GM12864 (cell line): ENCODE data around the gene GSAP.

Source experiments
- DNase-seq: peaks from one replicate; pipeline ENCODE4 v3.0.0-alpha.2; 2011; ENCODE audit warnings: low read depth
- H3K4me3 ChIP-seq: 2 replicates; pipeline ENCODE4 v1.5.1; 2011; ENCODE audit warnings: mild to moderate bottlenecking, low read depth, low read length, control low read depth
- TF ChIP-seq, protein P1 (sequence below): IDR thresholded peaks from 2 replicates; pipeline ENCODE4 v1.5.1; 2011; ENCODE audit warnings: low read depth, mild to moderate bottlenecking, moderate library complexity, low read length, control low read depth, inconsistent platforms; ENCODE audit errors: missing control alignments

The GSAP gene

DNA sequence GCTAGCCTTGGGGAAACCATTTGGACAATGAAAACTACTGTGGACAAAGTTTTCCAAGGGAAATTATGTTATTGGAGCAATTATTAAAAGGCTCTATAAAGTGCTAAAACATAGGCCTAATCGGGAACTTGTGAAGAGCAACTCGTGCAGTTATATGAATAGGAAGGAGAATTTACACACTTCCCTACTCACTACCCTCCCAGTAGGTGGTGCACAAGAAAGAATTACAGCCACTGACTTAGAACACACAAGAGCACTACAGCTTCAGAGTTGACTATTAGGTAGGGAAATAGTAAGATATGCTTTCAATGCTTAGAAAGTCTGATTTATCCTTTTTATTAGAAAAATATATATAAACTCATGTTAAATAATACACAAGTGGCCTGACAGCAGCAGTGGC is 47.2 kb downstream of the GSAP start:
- TF ChIP-seq, protein P1, sequence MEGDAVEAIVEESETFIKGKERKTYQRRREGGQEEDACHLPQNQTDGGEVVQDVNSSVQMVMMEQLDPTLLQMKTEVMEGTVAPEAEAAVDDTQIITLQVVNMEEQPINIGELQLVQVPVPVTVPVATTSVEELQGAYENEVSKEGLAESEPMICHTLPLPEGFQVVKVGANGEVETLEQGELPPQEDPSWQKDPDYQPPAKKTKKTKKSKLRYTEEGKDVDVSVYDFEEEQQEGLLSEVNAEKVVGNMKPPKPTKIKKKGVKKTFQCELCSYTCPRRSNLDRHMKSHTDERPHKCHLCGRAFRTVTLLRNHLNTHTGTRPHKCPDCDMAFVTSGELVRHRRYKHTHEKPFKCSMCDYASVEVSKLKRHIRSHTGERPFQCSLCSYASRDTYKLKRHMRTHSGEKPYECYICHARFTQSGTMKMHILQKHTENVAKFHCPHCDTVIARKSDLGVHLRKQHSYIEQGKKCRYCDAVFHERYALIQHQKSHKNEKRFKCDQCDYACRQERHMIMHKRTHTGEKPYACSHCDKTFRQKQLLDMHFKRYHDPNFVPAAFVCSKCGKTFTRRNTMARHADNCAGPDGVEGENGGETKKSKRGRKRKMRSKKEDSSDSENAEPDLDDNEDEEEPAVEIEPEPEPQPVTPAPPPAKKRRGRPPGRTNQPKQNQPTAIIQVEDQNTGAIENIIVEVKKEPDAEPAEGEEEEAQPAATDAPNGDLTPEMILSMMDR = no peak
- DNase-seq = no peak

DNA sequence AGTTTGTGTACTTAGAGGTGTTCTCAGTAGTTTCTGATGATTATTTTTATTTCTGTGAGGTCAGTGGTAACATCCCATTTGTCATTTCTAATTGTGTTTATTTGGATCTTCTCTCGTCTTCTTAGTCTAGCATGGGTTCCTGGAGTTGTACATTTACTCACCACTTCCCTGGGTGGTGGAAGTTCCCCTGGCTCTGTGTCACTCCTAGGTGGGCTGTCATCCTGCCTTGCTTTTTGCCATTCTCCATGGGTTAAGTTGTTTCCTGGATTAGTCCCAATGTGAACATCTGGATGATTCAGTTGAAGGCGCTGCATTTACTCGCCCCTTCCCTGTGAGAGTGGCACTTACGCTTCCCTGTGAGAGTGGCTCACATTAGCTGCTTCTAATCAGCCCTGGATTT is 48.2 kb downstream of the GSAP start:
- H3K4me3 ChIP-seq = no peak overlapping the region
- no peak for DNase-seq
- TF ChIP-seq, protein P1 = no peak

More for the DNA sequence above, 47.2 kb downstream of the GSAP start:
- no peak overlapping the region for H3K4me3 ChIP-seq

DNA sequence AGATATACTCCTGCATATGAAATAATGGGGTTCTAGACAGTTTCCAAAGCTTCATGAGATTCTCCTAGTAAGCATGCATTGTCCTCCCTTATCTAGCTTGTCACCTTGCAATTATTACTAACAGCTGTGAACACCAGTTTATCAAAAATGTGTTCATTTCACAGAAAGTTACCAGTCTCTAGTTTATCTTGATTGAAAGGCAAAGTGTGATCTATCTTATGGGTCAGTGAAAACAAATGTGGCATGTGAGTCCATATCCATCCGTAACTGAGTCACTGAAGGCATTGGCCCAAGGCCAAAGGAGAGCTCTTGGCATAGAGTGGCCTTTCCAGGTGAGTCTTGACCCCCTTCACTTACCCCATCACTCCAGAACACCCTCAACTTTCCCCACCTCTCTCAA is 53.2 kb downstream of the GSAP start:
- DNase-seq = no peak
- TF ChIP-seq, protein P1 = no peak
- no peak overlapping the region for H3K4me3 ChIP-seq

DNA sequence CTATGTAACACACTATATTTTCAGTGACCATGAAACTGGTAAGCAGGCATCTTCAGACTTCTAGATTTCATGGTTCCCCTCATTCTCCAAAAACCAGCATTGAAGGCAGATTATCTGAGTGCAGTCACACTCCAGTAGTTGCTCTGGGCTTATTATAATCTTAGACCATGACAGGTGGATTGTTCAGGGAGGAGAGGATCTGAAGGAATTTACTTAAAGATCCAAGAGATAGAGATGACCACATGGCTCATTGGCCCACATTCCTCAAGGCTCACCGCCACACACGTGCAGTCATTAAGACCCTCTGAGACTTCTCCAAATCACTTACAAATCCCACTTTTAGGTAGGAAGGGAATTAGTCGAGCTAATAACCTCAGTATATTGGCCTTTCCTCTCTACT is 55.2 kb downstream of the GSAP start:
- TF ChIP-seq, protein P1 = no peak
- H3K4me3 ChIP-seq = no peak overlapping the region
- DNase-seq = no peak

DNA sequence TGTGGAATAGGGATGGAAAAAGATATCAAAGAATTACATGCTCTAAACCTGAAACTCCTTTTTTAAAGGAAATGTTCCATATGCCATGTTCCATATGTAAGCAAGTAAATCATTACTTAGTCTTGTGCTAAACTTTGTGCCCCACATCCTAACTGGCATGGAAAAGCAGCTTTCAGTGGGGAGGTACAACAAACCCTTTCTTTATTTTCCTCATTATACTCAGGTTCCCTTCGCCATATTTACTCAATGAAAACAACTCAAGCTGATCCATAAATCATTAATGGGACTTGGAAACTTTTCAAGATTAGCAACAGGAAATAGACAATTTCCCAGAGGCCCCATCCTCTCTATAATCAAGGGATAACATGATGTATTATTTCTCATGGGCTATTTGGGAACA is 56.0 kb downstream of the GSAP start:
- DNase-seq = no peak
- no peak overlapping the region for H3K4me3 ChIP-seq
- TF ChIP-seq, protein P1 = no peak

DNA sequence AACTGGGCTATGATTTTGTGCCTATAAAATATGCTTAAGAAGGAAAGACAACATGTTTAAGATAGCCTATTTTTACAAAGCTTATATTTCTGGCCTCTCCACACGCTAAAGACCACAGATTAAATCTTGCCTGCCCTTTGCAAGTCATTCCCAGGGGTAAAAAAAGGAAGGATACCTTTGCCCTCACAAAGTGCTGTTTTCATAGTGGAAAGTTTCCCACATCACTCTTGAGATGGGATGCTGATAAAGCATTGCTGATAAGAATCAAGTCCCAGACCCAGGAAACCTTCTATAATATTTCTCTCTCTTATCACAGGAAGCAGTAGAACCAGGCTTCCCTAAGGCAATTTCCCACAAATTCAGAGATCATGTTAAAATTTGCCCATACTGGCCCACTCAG is 56.5 kb downstream of the GSAP start:
- no peak for DNase-seq
- no peak overlapping the region for H3K4me3 ChIP-seq
- TF ChIP-seq, protein P1 = no peak

DNA sequence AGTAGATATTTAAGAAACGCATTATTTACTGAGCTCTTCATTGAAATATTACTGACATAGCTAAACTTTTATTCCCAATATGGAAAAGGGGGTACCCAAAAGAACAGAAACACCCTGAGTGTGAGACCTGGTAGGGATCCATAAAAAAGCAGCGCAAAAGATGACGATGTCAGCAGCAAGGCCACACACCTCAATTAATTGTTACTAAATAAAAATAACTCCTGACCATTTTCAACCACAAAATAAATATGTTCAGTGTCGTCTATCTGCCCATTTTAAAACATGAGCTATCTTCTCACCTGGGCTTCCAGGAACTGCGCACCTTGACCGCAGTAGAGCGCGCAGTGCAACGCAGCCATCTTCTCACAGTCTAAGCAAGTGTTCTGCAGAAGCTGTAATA is 61.2 kb downstream of the GSAP start:
- no peak for DNase-seq
- no peak overlapping the region for H3K4me3 ChIP-seq
- TF ChIP-seq, protein P1 = no peak
